Dermis blood vessel endothelial cell (primary cell): Measurements from ENCODE around the gene TMED8. TPM values are rescaled to one million over a fixed set of nuclear protein-coding genes. Genes with fewer than 3 reads are reported as not detected.
"Not testable (repeated sequence)": the region's sequence is repeated elsewhere in the genome, so short reads cannot be mapped to it uniquely, and the experiment has no call there.

Experiments
- DNase-seq: peaks from one replicate; pipeline ENCODE4 v3.0.0; 2010
- total RNA-seq: library from RNA; depleted of rRNA; stranded (reverse); fragments of >200 nt; gene quantifications from 2 replicates; pipeline ENCODE4 v1.2.3, GENCODE V29; 2014

TMED8 gene
- total RNA-seq: 11.2 and 12.9 TPM in 2 replicates

GRCh38 chr14:77376771-77377501 is at the start of gene TMED8, which contains the start of gene SAMD15:
Gene TMED8, minus strand, starts transcription at chr14:77377094. Its CDS starts 41 bp downstream, at chr14:77377053.
Gene SAMD15, plus strand, starts transcription at chr14:77377379. Its CDS starts 40 bp downstream, at chr14:77377419.
- peak; percentile 92 for DNase-seq

- no peak for DNase-seq
These were observed 49.5 kb upstream of the TMED8 start for GRCh38 chr14:77426396-77426795.

- DNase-seq: no peak
These were observed 48.0 kb upstream of the TMED8 start for GRCh38 chr14:77424862-77425261.

- DNase-seq: no peak
These were observed 46.5 kb upstream of the TMED8 start, which contains the start of gene NOXRED1 for GRCh38 chr14:77423423-77423822. Gene NOXRED1, minus strand, starts transcription at chr14:77423523. Its CDS starts 634 bp downstream, at chr14:77422889.

GRCh38 chr14:77421201-77421600 is 44.3 kb upstream of the TMED8 start:
- no peak for DNase-seq

GRCh38 chr14:77416836-77417235 is 39.9 kb upstream of the TMED8 start:
- no peak for DNase-seq

GRCh38 chr14:77416098-77416497 is 39.2 kb upstream of the TMED8 start:
- DNase-seq: not testable (repeated sequence)

- not testable (repeated sequence) for DNase-seq
These were observed 38.6 kb upstream of the TMED8 start for GRCh38 chr14:77415403-77416030.

- DNase-seq: peak; percentile 30
These were observed 32.2 kb upstream of the TMED8 start for GRCh38 chr14:77409131-77409533.

GRCh38 chr14:77407158-77407557 is 30.3 kb upstream of the TMED8 start:
- no peak for DNase-seq

GRCh38 chr14:77406718-77407117 is 29.8 kb upstream of the TMED8 start:
- DNase-seq: no peak

- no peak for DNase-seq
These were observed 29.2 kb upstream of the TMED8 start for GRCh38 chr14:77406086-77406485.

- no peak for DNase-seq
These were observed 26.9 kb upstream of the TMED8 start for GRCh38 chr14:77403768-77404167.

GRCh38 chr14:77400216-77400615 is 23.3 kb upstream of the TMED8 start:
- no peak for DNase-seq

GRCh38 chr14:77390188-77390587 is 13.3 kb upstream of the TMED8 start:
- DNase-seq: no peak

GRCh38 chr14:77378701-77379100 is 1.8 kb upstream of the TMED8 start:
- no peak for DNase-seq

GRCh38 chr14:77377502-77377844 is 579 bp upstream of the TMED8 start:
- no peak for DNase-seq

GRCh38 chr14:77375973-77376770 is 722 bp downstream of the TMED8 start:
- peak; percentile 31 for DNase-seq

- no peak for DNase-seq
These were observed 1.5 kb downstream of the TMED8 start for GRCh38 chr14:77375164-77375950.

GRCh38 chr14:77372304-77372841 is 4.5 kb downstream of the TMED8 start:
- DNase-seq: no peak

GRCh38 chr14:77369285-77369684 is 7.6 kb downstream of the TMED8 start:
- DNase-seq: no peak

- no peak for DNase-seq
These were observed 12.7 kb downstream of the TMED8 start for GRCh38 chr14:77364146-77364545.
